ENCODE measurements around the gene MAP4K5. TPM values are rescaled to one million over a fixed set of nuclear protein-coding genes. Genes with fewer than 3 reads are reported as not detected.

The MAP4K5 gene
- total RNA-seq, 1 experiment from 2014 or later = 42.8 TPM

DNA sequence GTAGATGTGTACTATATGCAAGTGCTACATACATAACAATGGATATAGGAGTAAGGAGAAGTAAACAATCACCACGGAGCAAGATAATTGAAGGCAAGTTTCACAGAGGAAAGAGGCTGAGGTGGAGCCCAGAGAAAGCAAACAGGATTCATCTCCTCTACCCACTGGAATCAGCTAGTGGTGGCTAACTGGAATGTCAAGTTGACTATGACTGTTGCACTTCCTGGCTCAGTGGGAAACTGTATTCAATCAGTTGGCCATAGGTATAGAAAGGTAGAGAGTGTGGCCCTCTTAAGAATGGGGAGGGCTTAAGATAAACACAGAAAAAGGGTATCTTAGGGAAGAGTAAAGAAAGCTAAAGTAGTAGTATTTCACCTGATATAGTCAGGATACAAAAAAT lies 62.4 kb downstream of the MAP4K5 start:
- ChIA-PET POLR2A (no interaction called here), CTCF (no interaction called here)
- Mint-ChIP-seq H3K36me3 (peaks cover 39% of the 10 kb centered on the region), H3K9me3 (peaks cover 10% of the 10 kb centered on the region), H3K4me1 (peaks cover 8% of the 10 kb centered on the region), H3K27ac (peak overlapping the region; percentile 39), H3K4me3 (no peak overlapping the region), H3K27me3 (ENCODE audit: low read depth) (no peaks in the 10 kb centered on the region)
- DNase-seq (ENCODE audit: low spot score) = no peak
- TF ChIP-seq RELA (CRISPR knock-in tag; IDR thresholded peaks at IDR 0.05; ENCODE audit: borderline replicate concordance) (no peak), HMGA2 (CRISPR knock-in tag; IDR thresholded peaks at IDR 0.05) (no peak), SMAD4 (CRISPR knock-in tag; IDR thresholded peaks at IDR 0.05) (no peak), ZNF317 (CRISPR knock-in tag; IDR thresholded peaks at IDR 0.05; ENCODE audit: borderline replicate concordance, low read depth) (no peak), ARID4B (CRISPR knock-in tag; IDR thresholded peaks at IDR 0.05; ENCODE audit: borderline replicate concordance) (no peak), ZNF219 (CRISPR knock-in tag; IDR thresholded peaks at IDR 0.05; ENCODE audit: borderline replicate concordance) (no peak), CREM (CRISPR knock-in tag; IDR thresholded peaks at IDR 0.05) (no peak), NR2C2 (CRISPR knock-in tag; IDR thresholded peaks at IDR 0.05) (no peak), CREB1 (CRISPR knock-in tag; IDR thresholded peaks at IDR 0.05) (no peak), ATF3 (CRISPR knock-in tag; conservative IDR thresholded peaks at IDR 0.05) (no peak)
- TF ChIP-seq, protein P1, sequence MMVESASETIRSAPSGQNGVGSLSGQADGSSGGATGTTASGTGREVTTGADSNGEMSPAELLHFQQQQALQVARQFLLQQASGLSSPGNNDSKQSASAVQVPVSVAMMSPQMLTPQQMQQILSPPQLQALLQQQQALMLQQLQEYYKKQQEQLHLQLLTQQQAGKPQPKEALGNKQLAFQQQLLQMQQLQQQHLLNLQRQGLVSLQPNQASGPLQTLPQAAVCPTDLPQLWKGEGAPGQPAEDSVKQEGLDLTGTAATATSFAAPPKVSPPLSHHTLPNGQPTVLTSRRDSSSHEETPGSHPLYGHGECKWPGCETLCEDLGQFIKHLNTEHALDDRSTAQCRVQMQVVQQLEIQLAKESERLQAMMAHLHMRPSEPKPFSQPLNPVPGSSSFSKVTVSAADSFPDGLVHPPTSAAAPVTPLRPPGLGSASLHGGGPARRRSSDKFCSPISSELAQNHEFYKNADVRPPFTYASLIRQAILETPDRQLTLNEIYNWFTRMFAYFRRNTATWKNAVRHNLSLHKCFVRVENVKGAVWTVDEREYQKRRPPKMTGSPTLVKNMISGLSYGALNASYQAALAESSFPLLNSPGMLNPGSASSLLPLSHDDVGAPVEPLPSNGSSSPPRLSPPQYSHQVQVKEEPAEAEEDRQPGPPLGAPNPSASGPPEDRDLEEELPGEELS (CRISPR knock-in tag; IDR thresholded peaks at IDR 0.05) = no peak
- peak; percentile 76 for ATAC-seq

GRCh38 chr14:50462111-50462510 lies 70.3 kb downstream of the MAP4K5 start:
- Mint-ChIP-seq H3K27ac (no peak overlapping the region), H3K36me3 (peaks cover 6% of the 10 kb centered on the region; the same call in 1 of the 2 replicates), H3K9me3 (no peaks in the 10 kb centered on the region), H3K4me3 (no peak overlapping the region), H3K4me1 (no peaks in the 10 kb centered on the region), H3K27me3 (ENCODE audit: low read depth) (no peaks in the 10 kb centered on the region)
- ATAC-seq = no peak
- CTCF ChIA-PET = interaction anchor here (0.6 kb wide), 1 partner anchor 111 kb away, joined by 3 read pairs; no protein-coding TSS in a partner anchor
- DNase-seq (ENCODE audit: low spot score) = no peak
- POLR2A ChIA-PET = no interaction called here
- TF ChIP-seq SOX15 (CRISPR knock-in tag; IDR thresholded peaks at IDR 0.05) (no peak), JUN (CRISPR knock-in tag; IDR thresholded peaks at IDR 0.05) (no peak), ATF3 (CRISPR knock-in tag; conservative IDR thresholded peaks at IDR 0.05) (no peak), NFE2L1 (CRISPR knock-in tag; IDR thresholded peaks at IDR 0.05) (no peak), IRF1 (CRISPR knock-in tag; IDR thresholded peaks at IDR 0.05) (no peak), CREM (CRISPR knock-in tag; IDR thresholded peaks at IDR 0.05) (no peak), ZNF138 (CRISPR knock-in tag; conservative IDR thresholded peaks at IDR 0.05) (no peak), ESRRA (CRISPR knock-in tag; IDR thresholded peaks at IDR 0.05; ENCODE audit: borderline replicate concordance) (no peak), AR (CRISPR knock-in tag; IDR thresholded peaks at IDR 0.05) (no peak), ZNF671 (CRISPR knock-in tag; IDR thresholded peaks at IDR 0.05) (no peak)
- TF ChIP-seq, protein P2, sequence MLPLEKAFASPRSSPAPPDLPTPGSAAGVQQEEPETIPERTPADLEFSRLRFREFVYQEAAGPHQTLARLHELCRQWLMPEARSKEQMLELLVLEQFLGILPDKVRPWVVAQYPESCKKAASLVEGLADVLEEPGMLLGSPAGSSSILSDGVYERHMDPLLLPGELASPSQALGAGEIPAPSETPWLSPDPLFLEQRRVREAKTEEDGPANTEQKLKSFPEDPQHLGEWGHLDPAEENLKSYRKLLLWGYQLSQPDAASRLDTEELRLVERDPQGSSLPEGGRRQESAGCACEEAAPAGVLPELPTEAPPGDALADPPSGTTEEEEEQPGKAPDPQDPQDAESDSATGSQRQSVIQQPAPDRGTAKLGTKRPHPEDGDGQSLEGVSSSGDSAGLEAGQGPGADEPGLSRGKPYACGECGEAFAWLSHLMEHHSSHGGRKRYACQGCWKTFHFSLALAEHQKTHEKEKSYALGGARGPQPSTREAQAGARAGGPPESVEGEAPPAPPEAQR (CRISPR knock-in tag; IDR thresholded peaks at IDR 0.05) = no peak
- TF ChIP-seq, protein P3, sequence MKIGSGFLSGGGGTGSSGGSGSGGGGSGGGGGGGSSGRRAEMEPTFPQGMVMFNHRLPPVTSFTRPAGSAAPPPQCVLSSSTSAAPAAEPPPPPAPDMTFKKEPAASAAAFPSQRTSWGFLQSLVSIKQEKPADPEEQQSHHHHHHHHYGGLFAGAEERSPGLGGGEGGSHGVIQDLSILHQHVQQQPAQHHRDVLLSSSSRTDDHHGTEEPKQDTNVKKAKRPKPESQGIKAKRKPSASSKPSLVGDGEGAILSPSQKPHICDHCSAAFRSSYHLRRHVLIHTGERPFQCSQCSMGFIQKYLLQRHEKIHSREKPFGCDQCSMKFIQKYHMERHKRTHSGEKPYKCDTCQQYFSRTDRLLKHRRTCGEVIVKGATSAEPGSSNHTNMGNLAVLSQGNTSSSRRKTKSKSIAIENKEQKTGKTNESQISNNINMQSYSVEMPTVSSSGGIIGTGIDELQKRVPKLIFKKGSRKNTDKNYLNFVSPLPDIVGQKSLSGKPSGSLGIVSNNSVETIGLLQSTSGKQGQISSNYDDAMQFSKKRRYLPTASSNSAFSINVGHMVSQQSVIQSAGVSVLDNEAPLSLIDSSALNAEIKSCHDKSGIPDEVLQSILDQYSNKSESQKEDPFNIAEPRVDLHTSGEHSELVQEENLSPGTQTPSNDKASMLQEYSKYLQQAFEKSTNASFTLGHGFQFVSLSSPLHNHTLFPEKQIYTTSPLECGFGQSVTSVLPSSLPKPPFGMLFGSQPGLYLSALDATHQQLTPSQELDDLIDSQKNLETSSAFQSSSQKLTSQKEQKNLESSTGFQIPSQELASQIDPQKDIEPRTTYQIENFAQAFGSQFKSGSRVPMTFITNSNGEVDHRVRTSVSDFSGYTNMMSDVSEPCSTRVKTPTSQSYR (CRISPR knock-in tag; IDR thresholded peaks at IDR 0.05) = no peak
